Fibroblast of gingiva (primary cell): ENCODE results near the gene CBL.
A peak's percentile ranks its signal among the peaks of the same experiment; 100 is the strongest.

Experiments
- DNase-seq: peaks from one replicate; pipeline ENCODE4 v3.0.0-alpha.2; 2011; ENCODE audit warnings: low read depth

Gene CBL

GRCh38 chr11:119334174-119334930 lies 128.2 kb downstream of the CBL start, which contains the start of gene RNF26:
Gene RNF26 (plus strand): TSS chr11:119334527. CDS start chr11:119335123, 596 bp downstream.
- peak; percentile 96 for DNase-seq

DNA sequence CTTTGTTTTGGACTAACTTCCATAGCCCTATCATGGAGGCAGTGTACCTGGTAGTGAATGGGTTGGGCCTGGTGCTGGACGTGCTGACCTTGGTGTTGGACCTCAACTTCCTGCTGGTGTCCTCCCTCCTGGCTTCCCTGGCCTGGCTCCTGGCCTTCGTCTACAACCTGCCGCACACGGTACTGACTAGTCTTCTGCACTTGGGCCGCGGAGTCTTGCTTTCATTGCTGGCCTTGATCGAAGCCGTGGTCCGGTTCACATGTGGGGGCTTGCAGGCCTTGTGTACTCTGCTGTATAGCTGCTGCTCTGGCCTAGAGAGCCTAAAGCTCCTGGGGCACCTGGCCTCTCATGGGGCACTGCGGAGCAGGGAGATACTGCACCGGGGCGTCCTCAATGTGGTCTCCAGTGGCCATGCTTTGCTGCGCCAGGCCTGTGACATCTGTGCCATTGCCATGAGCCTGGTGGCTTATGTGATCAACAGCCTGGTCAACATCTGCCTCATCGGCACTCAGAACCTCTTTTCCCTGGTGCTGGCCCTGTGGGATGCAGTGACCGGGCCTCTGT lies 129.0 kb downstream of the CBL start:
- DNase-seq, result no peak

- no peak for DNase-seq
These were observed 129.8 kb downstream of the CBL start for GRCh38 chr11:119335655-119336543.

- DNase-seq, result no peak
These were observed 130.8 kb downstream of the CBL start for GRCh38 chr11:119336744-119337469.

DNA sequence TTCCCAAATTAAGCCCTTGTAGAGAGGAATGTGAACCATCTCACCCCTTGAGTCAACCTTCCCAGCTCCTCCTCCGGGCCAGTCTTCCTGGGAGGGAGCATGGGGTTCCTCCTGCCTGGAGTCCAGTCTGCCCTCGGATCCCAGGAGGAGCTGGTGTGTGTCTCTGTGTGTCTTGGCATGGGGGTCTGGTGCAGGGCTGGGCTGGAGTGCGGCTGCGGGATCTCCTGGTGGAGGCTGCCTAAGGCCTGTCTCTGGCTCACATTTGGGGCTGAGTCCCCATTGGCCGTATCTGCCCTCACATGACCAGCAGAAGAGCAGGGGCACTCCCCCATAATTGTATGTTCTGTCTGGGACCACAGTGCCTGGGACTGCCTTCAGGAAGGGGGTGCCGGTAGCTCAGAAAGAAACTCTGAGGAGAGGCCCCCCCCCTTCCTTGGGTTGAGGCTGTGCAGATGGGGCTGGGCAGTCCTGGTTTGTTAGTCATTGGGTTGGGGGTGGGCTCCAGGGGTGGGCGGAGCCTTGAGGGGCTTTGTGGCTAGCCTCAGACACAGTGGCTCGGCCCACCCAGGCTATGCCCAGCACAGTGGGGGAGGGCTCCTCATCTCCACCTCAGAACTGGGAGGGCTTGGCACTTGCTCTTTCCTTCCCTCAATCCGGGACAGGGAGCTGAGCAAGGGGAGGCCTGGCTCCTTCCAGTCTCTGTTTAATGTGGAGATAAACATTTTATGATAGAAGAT lies 131.6 kb downstream of the CBL start:
- DNase-seq, result no peak

DNA sequence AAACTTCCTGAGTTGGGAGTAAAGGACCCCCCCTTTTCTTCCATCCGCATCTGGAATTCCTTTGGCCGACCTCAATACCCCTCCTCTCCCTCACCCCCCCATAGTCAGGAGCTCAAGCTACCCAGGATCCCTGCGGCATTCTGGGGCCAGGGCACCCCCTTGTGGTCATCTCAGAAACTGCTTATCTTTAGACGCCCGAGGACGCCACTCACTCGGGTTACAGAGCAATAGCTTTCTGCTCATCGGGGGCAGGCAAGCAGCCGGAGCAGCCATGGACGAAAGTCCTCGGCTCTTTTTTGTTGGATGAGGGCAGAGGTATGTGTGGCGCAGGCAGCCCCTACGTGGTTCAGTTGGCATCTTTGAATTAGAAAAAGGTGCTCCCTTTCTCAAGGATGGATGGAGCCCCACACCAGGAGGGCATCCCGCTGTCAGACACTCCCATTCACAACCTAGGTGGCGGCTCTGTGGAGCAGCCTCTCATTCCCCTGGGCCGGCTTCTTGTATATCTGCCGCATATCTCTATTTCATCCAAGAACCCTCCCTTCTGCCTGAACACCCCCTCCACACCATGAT lies 132.3 kb downstream of the CBL start:
- peak; percentile 54 for DNase-seq

GRCh38 chr11:119338965-119339588 lies 132.9 kb downstream of the CBL start:
- no peak for DNase-seq

GRCh38 chr11:119339589-119340334 lies 133.6 kb downstream of the CBL start:
- peak; percentile 47 for DNase-seq

- peak; percentile 69 for DNase-seq
These were observed 134.4 kb downstream of the CBL start, which contains the start of gene C1QTNF5 for GRCh38 chr11:119340335-119341221. Gene C1QTNF5 (minus strand): TSS chr11:119340883. CDS start chr11:119340397, 486 bp downstream.

- DNase-seq, result no peak
These were observed 135.3 kb downstream of the CBL start for GRCh38 chr11:119341222-119342022.

DNA sequence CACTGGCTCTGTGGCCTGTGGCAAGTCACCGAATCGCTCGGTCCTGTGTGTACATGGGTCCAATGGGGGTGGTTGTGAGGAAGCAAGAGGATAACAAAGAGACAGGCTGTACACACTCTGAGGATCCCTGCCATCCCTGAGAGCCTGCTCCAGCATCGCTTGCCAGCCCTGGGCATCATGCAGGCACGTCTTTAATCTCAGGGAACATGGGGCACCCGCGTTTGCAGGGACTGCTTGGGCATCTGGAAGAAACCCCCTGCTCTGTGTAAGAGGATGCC lies 135.8 kb downstream of the CBL start:
- DNase-seq, result no peak

- DNase-seq, result no peak
These were observed 136.4 kb downstream of the CBL start for GRCh38 chr11:119342362-119343130.

- DNase-seq, result no peak
These were observed 137.6 kb downstream of the CBL start for GRCh38 chr11:119343726-119344125.

- DNase-seq, result no peak
These were observed 138.3 kb downstream of the CBL start for GRCh38 chr11:119344291-119345010.

DNA sequence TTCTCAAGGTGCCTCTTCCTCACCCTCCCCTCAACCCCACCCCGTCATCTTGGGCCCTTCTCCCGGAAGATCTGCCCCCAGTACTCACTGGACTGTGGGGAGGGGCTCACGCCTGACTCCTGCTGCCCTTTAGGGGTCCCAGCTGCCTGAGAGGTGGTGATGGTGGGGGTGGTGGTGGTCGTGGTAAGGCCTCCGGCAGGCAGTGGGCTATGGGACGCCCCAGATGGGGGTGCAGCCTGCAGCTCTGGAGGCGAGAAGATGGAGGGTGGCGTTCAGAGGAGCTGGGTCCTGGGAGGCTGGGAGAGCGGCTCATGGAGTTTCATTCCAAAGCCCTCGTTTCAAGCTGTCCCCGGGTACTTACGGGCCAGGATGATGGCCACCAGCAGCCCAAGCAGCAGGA lies 139.5 kb downstream of the CBL start:
- DNase-seq, result no peak

DNA sequence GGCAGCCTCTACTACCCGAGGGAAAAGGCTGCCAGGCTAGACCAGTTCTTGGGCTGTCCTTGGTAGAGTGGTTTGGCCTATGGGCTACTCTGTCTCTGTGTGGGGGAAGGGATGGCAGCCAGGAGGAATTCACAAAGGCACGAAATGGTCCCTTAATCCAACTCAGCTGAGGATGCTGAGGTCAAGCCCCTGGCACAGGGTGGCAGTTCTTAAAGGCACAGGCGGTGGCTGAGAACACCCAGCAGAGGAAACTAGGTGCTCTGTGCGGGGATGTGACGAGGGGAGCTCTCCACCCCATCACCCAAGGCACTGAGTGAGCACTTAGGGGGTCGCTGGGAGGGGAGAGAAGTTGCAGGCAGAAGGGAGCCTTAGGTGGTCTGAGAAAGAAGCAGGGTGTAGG lies 140.5 kb downstream of the CBL start, which contains the start of gene MFRP:
MFRP (minus strand) TSS at position 101 of the 400 bp plus-strand sequence. CDS start 192 bp downstream, outside the sequence.
- DNase-seq, result no peak
